Activated CD8-positive, alpha-beta memory T cell treated with anti-CD3 and anti-CD28 coated beads, Interleukin-2, amount 50 U/mL, for 4 hours (primary cell): ENCODE measurements around the gene CBLB.

ENCODE experiments used
- DNase-seq: peaks from one replicate; pipeline ENCODE4 v3.0.0-alpha.2; 2020

The CBLB gene

DNA sequence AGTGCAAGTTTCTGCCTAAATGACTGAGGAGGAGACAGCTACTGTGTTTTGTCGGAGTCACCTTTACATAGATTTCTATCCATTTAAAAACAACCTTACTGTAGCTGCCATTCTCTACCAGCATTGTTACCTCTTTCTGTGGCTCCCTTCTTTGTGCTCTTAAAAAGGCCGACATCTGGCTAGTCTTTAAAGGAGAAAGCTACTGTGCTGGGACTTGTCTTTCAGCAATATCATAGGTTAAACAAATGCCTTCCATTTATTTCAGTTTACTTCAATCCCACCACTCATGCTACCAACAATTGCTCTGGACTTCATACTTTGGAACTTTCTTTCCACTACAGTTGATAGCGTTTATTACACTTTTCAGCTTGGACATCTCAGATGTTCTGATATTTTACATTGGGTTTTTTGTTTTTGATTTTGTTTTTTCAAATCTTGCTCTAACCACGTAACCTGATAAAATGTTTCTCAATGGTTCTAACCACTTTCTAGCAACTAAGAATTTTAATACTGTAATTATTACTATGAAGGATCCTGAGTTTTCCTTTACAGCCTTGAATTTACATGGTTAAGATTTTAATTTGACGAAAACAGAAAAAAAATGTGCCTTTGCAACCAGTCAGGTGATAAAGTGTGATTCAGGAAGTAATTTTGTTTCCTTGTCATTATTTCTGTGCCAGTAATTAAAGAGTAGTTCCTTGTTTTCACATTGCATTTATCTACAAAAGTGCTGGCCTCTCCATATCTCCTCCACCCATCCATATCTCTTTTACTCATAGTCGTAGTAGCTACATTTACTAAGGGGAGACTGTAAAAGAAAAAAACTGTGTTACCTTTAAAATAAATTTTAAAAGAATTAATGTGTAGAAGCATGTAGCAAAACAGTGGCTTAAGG lies 1.3 kb upstream of the CBLB start:
- no peak for DNase-seq

DNA sequence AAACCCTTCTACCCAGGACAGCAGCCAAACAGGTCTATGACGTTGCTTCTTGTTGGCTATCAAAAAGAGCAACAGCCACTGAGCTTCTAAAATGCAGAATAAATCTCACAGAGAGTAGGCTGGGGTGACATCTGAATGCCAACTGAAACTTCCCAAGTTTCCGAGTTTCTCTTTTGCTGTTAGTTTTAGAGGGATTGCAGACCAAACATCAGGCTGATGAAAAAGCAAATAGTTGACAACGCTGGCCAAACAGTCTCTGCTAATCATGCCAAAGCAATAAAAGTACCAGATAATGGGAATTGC lies 670 bp upstream of the CBLB start:
- DNase-seq = no peak

DNA sequence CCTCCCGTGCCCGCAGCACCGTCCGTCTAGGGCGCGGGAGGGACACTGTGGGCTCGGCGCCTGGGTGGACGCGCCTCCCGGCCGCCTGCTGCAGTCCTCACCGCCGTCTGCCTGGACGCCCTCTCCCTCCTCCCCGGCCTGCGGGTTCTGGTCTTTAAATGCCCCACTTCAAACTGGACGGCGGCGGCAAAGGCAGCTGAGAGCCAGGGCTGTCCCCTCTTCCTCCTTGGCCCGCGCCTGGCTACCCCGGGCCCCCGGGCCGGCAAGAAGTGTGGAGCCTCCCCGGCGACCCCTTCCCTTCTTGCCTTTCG lies 426 bp downstream of the CBLB start:
- no peak for DNase-seq

DNA sequence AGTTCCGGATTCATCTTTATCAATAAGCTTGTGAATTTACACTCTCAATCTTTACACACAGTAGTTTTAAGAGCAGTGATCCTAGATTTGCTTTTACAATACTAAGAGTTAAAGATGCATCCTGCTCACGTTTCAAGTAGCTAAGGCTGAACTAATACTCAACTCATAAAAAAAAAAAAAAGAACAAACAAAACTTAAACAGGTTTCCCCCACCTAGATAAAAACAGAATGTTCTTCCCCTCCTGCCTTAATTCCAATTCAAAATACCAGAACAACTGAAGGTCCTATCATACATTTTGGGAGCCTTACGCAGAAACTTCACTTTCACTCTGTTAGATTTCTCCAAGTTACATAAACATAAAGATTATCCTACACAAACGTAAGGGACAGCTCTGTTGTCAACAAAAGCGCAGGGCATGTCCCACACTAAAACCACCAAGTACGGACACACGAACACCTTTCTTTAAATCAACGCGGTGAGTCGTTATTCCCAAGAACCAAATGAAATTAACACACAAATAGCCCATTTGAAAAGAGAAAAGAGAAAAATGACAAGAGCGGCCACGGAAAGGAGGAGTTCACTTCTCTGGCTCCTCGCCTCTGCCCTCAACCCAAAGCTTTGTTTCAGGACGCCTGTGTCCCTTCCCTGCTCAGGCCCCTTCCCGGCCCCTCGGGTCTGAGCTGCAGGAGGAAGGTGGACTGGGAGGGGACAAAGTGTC lies 941 bp downstream of the CBLB start:
- DNase-seq = no peak

GRCh38 chr3:105866656-105867653 lies 1.9 kb downstream of the CBLB start:
- peak; percentile 18 for DNase-seq

- no peak for DNase-seq
These were observed 2.9 kb downstream of the CBLB start for GRCh38 chr3:105865867-105866350.

DNA sequence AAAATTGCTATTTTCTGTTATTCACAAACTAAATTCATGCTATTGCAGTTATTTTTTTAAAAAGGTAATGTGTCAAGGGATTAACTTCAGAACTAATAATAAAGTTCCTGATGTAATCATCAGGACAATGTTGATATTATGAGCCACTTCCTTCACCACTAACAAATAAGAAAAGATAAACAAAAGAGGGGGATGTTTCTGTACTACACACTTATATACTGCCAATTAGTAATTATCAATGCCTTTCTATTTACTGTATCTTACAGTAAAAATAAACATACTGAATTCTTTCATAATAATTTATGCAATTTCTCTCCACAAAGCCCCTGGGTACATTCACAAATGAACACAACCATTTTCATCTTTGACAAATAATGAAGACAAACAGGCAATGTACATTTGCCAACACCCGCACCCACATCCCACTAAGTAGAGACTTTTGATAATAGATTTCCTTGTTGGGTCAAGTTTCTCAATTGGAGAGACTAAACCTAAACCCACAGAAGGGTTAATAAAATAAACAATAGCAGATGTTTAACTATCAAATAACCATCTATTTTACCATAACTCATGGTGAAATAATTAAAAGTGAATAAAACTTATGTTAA lies 3.7 kb downstream of the CBLB start:
- no peak for DNase-seq

DNA sequence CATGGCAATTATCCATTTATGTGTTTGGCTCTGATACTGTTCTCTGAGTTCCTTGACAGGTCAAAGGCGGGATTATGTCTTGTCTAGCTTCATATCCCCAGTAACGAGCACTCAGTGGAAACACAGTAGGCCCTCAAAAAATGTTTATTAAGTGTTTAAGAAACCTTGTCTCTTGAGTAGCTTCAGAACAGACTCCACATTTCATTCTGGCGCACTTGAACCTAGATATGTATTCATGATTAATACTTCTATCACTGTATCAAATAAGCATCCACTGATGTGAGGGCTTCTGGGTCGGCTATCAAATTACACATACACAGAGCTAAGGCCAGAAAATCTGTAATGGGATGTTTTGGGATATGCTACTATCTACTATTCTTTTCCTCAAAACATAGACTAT lies 4.6 kb downstream of the CBLB start:
- no peak for DNase-seq

- DNase-seq = no peak
These were observed 5.2 kb downstream of the CBLB start for GRCh38 chr3:105863608-105864007.

- DNase-seq = no peak
These were observed 6.6 kb downstream of the CBLB start for GRCh38 chr3:105862217-105862616.

GRCh38 chr3:105860641-105861040 lies 8.2 kb downstream of the CBLB start:
- no peak for DNase-seq

- no peak for DNase-seq
These were observed 10.8 kb downstream of the CBLB start for GRCh38 chr3:105858017-105858416.

- DNase-seq = no peak
These were observed 11.2 kb downstream of the CBLB start for GRCh38 chr3:105857601-105858000.

DNA sequence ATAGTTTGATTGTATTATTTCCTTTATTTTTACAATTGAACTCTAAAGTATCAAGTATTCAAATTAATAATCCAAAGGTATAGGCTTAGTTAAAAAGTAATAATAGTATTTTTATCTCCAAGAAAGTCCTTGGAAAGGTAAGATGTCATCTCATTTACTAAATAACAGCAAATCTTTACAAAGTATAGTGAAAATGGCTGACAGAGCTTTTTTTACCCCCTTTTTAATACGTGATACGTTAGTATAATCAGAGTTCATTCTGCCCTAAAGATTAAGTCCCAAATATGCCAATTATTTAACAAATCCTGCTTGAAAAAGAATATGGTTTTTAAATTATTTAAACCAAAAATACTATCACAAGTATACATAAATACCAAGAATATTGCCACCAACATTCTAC lies 12.2 kb downstream of the CBLB start:
- no peak for DNase-seq

DNA sequence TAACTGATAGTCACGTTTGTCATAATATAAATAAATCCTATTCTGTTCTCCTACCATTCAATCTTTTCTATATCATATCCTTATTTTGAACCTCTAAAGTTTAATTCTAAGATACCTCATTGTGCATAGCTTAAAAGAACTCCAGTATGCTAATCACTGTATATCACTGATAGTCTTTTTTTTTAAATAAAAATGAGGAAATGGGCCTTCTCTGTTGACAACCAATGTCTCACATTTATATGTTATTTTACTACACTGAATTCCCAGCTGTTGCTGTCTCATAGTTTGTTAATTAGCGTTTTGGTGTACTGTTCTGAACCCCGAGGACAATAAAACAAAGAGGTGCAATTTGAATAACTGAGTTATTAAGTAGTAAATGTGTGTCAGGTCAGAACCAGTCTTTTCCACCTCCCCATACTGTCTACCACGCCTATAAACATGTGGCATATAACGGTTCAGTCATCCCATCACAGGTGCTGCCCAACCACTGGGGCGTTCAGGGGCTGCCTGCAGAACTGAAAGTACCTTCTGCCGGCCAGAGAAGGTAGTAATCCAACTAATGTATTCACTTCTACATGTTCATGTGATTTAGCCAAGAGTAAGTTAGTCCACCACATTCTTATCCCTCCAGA lies 14.9 kb downstream of the CBLB start:
- no peak for DNase-seq

- DNase-seq = no peak
These were observed 17.2 kb downstream of the CBLB start for GRCh38 chr3:105851582-105851981.

DNA sequence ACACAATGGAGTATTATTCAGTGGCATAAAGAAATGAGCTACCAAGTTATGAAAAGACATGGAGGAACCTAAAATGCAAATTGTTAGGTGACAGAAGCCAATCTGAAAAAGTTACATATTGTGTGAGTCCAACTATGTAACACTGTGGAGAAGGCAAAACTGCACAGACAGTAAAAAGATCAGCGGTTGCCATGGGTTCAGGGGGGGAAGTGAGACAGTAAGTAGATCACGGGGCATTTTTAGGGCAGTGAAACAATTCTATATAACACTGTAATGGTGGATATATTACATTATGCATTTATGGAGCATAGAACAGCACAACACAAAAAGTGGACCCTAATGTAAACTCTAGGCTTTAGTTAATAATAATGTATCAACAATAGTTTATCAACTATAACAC lies 17.6 kb downstream of the CBLB start:
- no peak for DNase-seq

DNA sequence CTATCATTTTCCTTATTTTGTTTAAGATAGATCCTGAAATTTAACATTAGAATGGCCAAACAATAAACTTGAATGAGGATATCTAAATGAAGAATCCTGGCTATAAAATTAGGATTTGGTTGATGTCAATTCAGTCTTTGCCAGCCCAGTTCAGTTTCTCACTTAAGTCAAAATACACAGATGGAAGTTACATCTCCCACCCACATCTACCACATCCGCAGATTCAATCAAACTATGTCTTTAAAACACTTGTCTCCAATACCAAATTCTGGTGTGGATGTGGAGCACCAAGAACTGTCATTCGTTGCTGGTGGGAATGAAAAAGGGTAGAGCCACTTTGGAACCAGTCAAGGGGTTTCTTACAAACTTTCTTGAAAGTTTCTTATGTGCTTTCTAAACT lies 18.2 kb downstream of the CBLB start:
- no peak for DNase-seq

- no peak for DNase-seq
These were observed 20.0 kb downstream of the CBLB start for GRCh38 chr3:105848821-105849220.

DNA sequence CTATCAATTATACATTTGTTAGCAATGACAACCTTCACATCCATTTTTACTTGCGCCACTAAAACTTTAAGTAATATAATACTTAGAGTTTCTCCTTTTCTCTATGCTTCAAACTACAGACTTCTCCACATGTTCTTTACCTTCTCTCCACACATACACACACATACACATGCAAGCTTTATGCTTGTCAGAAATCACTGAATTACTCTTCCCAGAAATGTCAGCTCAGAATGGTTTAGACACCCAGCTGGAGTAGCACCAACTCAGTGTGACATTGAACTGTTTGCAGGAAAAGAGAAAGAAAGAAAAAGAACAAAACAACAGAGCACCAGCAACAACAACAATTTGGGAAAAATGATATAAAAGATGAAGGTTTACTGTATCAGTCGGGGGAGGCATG lies 20.9 kb downstream of the CBLB start:
- DNase-seq = no peak

- no peak for DNase-seq
These were observed 21.4 kb downstream of the CBLB start for GRCh38 chr3:105847452-105847851.

DNA sequence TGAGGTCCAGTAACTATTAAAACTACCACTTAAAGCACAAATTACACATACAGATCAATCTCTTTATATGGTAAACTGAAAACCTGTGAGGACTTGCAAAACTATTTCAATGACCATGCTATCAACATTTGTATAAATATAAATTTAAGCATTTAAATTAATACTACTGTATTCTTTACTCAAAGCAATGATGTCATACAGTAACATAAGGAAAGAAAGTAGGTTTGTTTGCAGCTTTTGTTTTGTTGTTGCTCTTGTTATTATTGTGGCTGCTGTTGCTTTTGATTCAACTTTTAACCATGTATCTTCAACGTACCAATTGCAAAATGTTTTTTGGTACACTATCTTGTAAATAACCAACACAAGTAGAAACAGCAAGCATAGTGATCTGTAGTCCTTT lies 22.0 kb downstream of the CBLB start:
- no peak for DNase-seq
